ENCODE results near the gene GMPR2. TPM values are rescaled to one million over a fixed set of nuclear protein-coding genes. Genes with fewer than 3 reads are reported as not detected.

GMPR2 gene
- 100 to 1,000 TPM in 1 of 3 donors, 10 to 100 TPM in 2; 89.3 to 134 (median 96.0) TPM for polyA plus RNA-seq

- Mint-ChIP-seq H3K36me3 (peaks cover 0 to 20% (median 16%) of the 10 kb centered on the region in 3 donors), H3K27ac (peak within 1 kb of the TSS; percentile 94 to 99 (median 97)), H3K27me3 (ENCODE audit: low read depth in 3 of 3) (peaks cover 0 to 10% (median 0%) of the 10 kb centered on the region in 3 donors), H3K9me3 (no peaks in the 10 kb centered on the region), H3K4me1 (peaks cover 45 to 67% of the 10 kb centered on the region in 2 donors), H3K4me3 (peak within 1 kb of the TSS; percentile 98 to 99 (median 98))
- DNase-seq, result peak in 1 of 3 donors; percentile 15
Measured at GRCh38 chr14:24232645-24233537, at the start of gene GMPR2. Gene GMPR2 (plus strand): TSS chr14:24232929. CDS start chr14:24233254, 325 bp downstream.

- Mint-ChIP-seq H3K36me3 (peaks cover 0 to 18% (median 3%) of the 10 kb centered on the region in 3 donors), H3K4me3 (no peak overlapping the region), H3K9me3 (no peaks in the 10 kb centered on the region), H3K4me1 (peaks cover 13% of the 10 kb centered on the region in 2 donors), H3K27me3 (ENCODE audit: low read depth in 3 of 3) (peaks cover 6 to 11% (median 8%) of the 10 kb centered on the region in 3 donors), H3K27ac (peak overlapping the region in 1 of 6 donors; percentile 67)
- DNase-seq, result no peak
Measured at GRCh38 chr14:24183014-24183481, 49.7 kb upstream of the GMPR2 start.

- no peak for DNase-seq
- H3K27ac Mint-ChIP-seq, result no peak overlapping the region
- H3K27me3 Mint-ChIP-seq (ENCODE audit: low read depth in 3 of 3), result peaks cover 9 to 19% (median 11%) of the 10 kb centered on the region in 3 donors
- H3K4me3 Mint-ChIP-seq, result no peak overlapping the region
- peaks cover 0 to 14% (median 3%) of the 10 kb centered on the region in 3 donors for H3K36me3 Mint-ChIP-seq
- H3K9me3 Mint-ChIP-seq, result no peaks in the 10 kb centered on the region
- H3K4me1 Mint-ChIP-seq, result peaks cover 25% of the 10 kb centered on the region in 2 donors
Measured at GRCh38 chr14:24184104-24184970, 48.4 kb upstream of the GMPR2 start.

GRCh38 chr14:24185026-24185425 is 47.7 kb upstream of the GMPR2 start:
- H3K4me3 Mint-ChIP-seq, result no peak overlapping the region
- peak overlapping the region in 1 of 6 donors; percentile 34 for H3K27ac Mint-ChIP-seq
- H3K4me1 Mint-ChIP-seq, result peaks cover 28% of the 10 kb centered on the region in 2 donors
- H3K27me3 Mint-ChIP-seq (ENCODE audit: low read depth in 3 of 3), result peaks cover 9 to 19% (median 11%) of the 10 kb centered on the region in 3 donors
- peaks cover 0 to 10% (median 3%) of the 10 kb centered on the region in 3 donors for H3K36me3 Mint-ChIP-seq
- no peak for DNase-seq
- H3K9me3 Mint-ChIP-seq, result no peaks in the 10 kb centered on the region

- Mint-ChIP-seq H3K36me3 (peaks cover 0 to 8% (median 3%) of the 10 kb centered on the region in 3 donors), H3K4me1 (peaks cover 28 to 29% of the 10 kb centered on the region in 2 donors), H3K27me3 (ENCODE audit: low read depth in 3 of 3) (peaks cover 9 to 21% (median 11%) of the 10 kb centered on the region in 3 donors), H3K9me3 (no peaks in the 10 kb centered on the region), H3K4me3 (no peak overlapping the region), H3K27ac (peak overlapping the region in 2 of 6 donors; percentile 16 to 36)
- DNase-seq, result no peak
Measured at GRCh38 chr14:24185741-24186140, 47.0 kb upstream of the GMPR2 start.

- H3K27ac Mint-ChIP-seq, result peak overlapping the region; percentile 68 to 95 (median 89)
- no peaks in the 10 kb centered on the region for H3K9me3 Mint-ChIP-seq
- H3K4me3 Mint-ChIP-seq, result peak overlapping the region; percentile 57 to 90 (median 68)
- no peak for DNase-seq
- H3K27me3 Mint-ChIP-seq (ENCODE audit: low read depth in 3 of 3), result peaks cover 9 to 23% (median 11%) of the 10 kb centered on the region in 3 donors
- peaks cover 28 to 29% of the 10 kb centered on the region in 2 donors for H3K4me1 Mint-ChIP-seq
- peaks cover 0 to 9% (median 3%) of the 10 kb centered on the region in 3 donors for H3K36me3 Mint-ChIP-seq
Measured at GRCh38 chr14:24186831-24187538, 45.7 kb upstream of the GMPR2 start.

- Mint-ChIP-seq H3K9me3 (no peaks in the 10 kb centered on the region), H3K27me3 (ENCODE audit: low read depth in 3 of 3) (peaks cover 8 to 21% (median 11%) of the 10 kb centered on the region in 3 donors), H3K36me3 (peaks cover 3 to 10% (median 4%) of the 10 kb centered on the region in 3 donors), H3K4me3 (peak overlapping the region; percentile 89 to 93 (median 91)), H3K27ac (peak overlapping the region; percentile 85 to 98 (median 94)), H3K4me1 (peaks cover 31 to 32% of the 10 kb centered on the region in 2 donors)
- peak in 2 of 3 donors; percentile 26 to 33 for DNase-seq
Measured at GRCh38 chr14:24187539-24187915, 45.2 kb upstream of the GMPR2 start.

GRCh38 chr14:24188251-24189058 is 44.3 kb upstream of the GMPR2 start, which contains the start of gene IPO4:
Gene IPO4 (minus strand): TSS chr14:24188816. CDS start chr14:24188787, 29 bp downstream.
- Mint-ChIP-seq H3K4me3 (peak within 1 kb of the TSS; percentile 89 to 93 (median 91)), H3K36me3 (peaks cover 3 to 13% (median 8%) of the 10 kb centered on the region in 3 donors), H3K27ac (peak within 1 kb of the TSS; percentile 85 to 98 (median 94)), H3K4me1 (peaks cover 35 to 38% of the 10 kb centered on the region in 2 donors), H3K27me3 (ENCODE audit: low read depth in 3 of 3) (peaks cover 8 to 21% (median 11%) of the 10 kb centered on the region in 3 donors), H3K9me3 (no peaks in the 10 kb centered on the region)
- peak; percentile 94 to 96 (median 95) for DNase-seq

GRCh38 chr14:24189059-24189375 is 43.7 kb upstream of the GMPR2 start:
- Mint-ChIP-seq H3K9me3 (no peaks in the 10 kb centered on the region), H3K36me3 (peaks cover 3 to 13% (median 8%) of the 10 kb centered on the region in 3 donors), H3K27ac (peak overlapping the region; percentile 85 to 98 (median 94)), H3K4me3 (peak overlapping the region; percentile 89 to 93 (median 91)), H3K27me3 (ENCODE audit: low read depth in 3 of 3) (peaks cover 8 to 21% (median 11%) of the 10 kb centered on the region in 3 donors), H3K4me1 (peaks cover 37 to 41% of the 10 kb centered on the region in 2 donors)
- DNase-seq, result no peak

GRCh38 chr14:24189460-24189859 is 43.3 kb upstream of the GMPR2 start:
- Mint-ChIP-seq H3K27ac (peak overlapping the region; percentile 85 to 98 (median 94)), H3K9me3 (no peaks in the 10 kb centered on the region), H3K4me3 (peak overlapping the region in 1 of 5 donors; percentile 93), H3K4me1 (peaks cover 42 to 46% of the 10 kb centered on the region in 2 donors), H3K27me3 (ENCODE audit: low read depth in 3 of 3) (peaks cover 8 to 23% (median 15%) of the 10 kb centered on the region in 3 donors), H3K36me3 (peaks cover 3 to 13% (median 8%) of the 10 kb centered on the region in 3 donors)
- no peak for DNase-seq

GRCh38 chr14:24190416-24190815 is 42.3 kb upstream of the GMPR2 start:
- Mint-ChIP-seq H3K9me3 (no peaks in the 10 kb centered on the region), H3K27ac (peak overlapping the region in 5 of 6 donors; percentile 86 to 98 (median 94)), H3K27me3 (ENCODE audit: low read depth in 3 of 3) (peaks cover 16 to 30% (median 17%) of the 10 kb centered on the region in 3 donors), H3K4me3 (no peak overlapping the region), H3K4me1 (peaks cover 48 to 52% of the 10 kb centered on the region in 2 donors), H3K36me3 (peaks cover 3 to 13% (median 8%) of the 10 kb centered on the region in 3 donors)
- no peak for DNase-seq

- Mint-ChIP-seq H3K36me3 (peaks cover 3 to 13% (median 8%) of the 10 kb centered on the region in 3 donors), H3K27ac (peak overlapping the region; percentile 51 to 87 (median 74)), H3K4me1 (peaks cover 48 to 62% of the 10 kb centered on the region in 2 donors), H3K9me3 (no peaks in the 10 kb centered on the region), H3K27me3 (ENCODE audit: low read depth in 3 of 3) (peaks cover 23 to 39% (median 28%) of the 10 kb centered on the region in 3 donors), H3K4me3 (peak overlapping the region in 2 of 5 donors; percentile 13 to 27)
- DNase-seq, result no peak
Measured at GRCh38 chr14:24192933-24193332, 39.8 kb upstream of the GMPR2 start.
